CD4-positive, alpha-beta T cell treated with Interleukin-2 at 100 ng/mL for 4 hours (primary cell): ENCODE data around the gene OR8D4.
"Not testable (repeated sequence)": the region's sequence is repeated elsewhere in the genome, so short reads cannot be mapped to it uniquely, and the experiment has no call there.

Experiments used
- DNase-seq: peaks from one replicate; pipeline ENCODE4 v3.0.0-alpha.2; 2020; ENCODE audit warnings: low spot score

The OR8D4 gene

GRCh38 chr11:123901867-123902266, at the start of gene OR8D4:
Gene OR8D4, plus strand, starts transcription at chr11:123902167. Its CDS starts 4,265 bp downstream, at chr11:123906432.
- no peak for DNase-seq

GRCh38 chr11:123852321-123852720, 49.6 kb upstream of the OR8D4 start:
- no peak for DNase-seq

- DNase-seq: no peak
Measured at GRCh38 chr11:123853038-123853437, 48.9 kb upstream of the OR8D4 start.

GRCh38 chr11:123856444-123856843, 45.5 kb upstream of the OR8D4 start:
- no peak for DNase-seq

- no peak for DNase-seq
Measured at GRCh38 chr11:123859731-123860130, 42.2 kb upstream of the OR8D4 start.

GRCh38 chr11:123865293-123865692, 36.7 kb upstream of the OR8D4 start:
- not testable (repeated sequence) for DNase-seq

- DNase-seq: not testable (repeated sequence)
Measured at GRCh38 chr11:123867795-123868194, 34.2 kb upstream of the OR8D4 start.

- no peak for DNase-seq
Measured at GRCh38 chr11:123880912-123881311, 21.1 kb upstream of the OR8D4 start.

- no peak for DNase-seq
Measured at GRCh38 chr11:123885570-123885969, 16.4 kb upstream of the OR8D4 start, which contains the start of gene TMEM225. Gene TMEM225, minus strand, starts transcription at chr11:123885670. Its CDS starts 245 bp downstream, at chr11:123885425.

GRCh38 chr11:123892031-123892430, 9.9 kb upstream of the OR8D4 start:
- DNase-seq: no peak

GRCh38 chr11:123899792-123900191, 2.2 kb upstream of the OR8D4 start:
- DNase-seq: no peak

- DNase-seq: no peak
Measured at GRCh38 chr11:123903932-123904331, 2.0 kb downstream of the OR8D4 start.

- DNase-seq: no peak
Measured at GRCh38 chr11:123904932-123905331, 3.0 kb downstream of the OR8D4 start.

GRCh38 chr11:123905826-123906225, 3.9 kb downstream of the OR8D4 start:
- no peak for DNase-seq

- DNase-seq: no peak
Measured at GRCh38 chr11:123920943-123921342, 19.0 kb downstream of the OR8D4 start.

- DNase-seq: no peak
Measured at GRCh38 chr11:123924027-123924426, 22.1 kb downstream of the OR8D4 start.

- DNase-seq: no peak
Measured at GRCh38 chr11:123939317-123939716, 37.4 kb downstream of the OR8D4 start, which contains the start of gene OR4D5. Gene OR4D5, plus strand, starts transcription at chr11:123939617. Its CDS starts 0 bp downstream, at chr11:123939617.

- DNase-seq: no peak
Measured at GRCh38 chr11:123942413-123942812, 40.4 kb downstream of the OR8D4 start.

GRCh38 chr11:123943738-123944137, 41.8 kb downstream of the OR8D4 start, which contains the start of gene OR6T1:
Gene OR6T1, minus strand, starts transcription at chr11:123943838. Its CDS starts 0 bp downstream, at chr11:123943838.
- no peak for DNase-seq

- no peak for DNase-seq
Measured at GRCh38 chr11:123945132-123945531, 43.2 kb downstream of the OR8D4 start.

- no peak for DNase-seq
Measured at GRCh38 chr11:123956752-123957151, 54.8 kb downstream of the OR8D4 start.
